ENCODE data around the gene HCFC1R1. TPM values are rescaled to one million over a fixed set of nuclear protein-coding genes. Genes with fewer than 3 reads are reported as not detected.

HCFC1R1 gene
- total RNA-seq, 1 donor from 2014 or later = 68.6 TPM

GRCh38 chr16:3042376-3042775, 18.6 kb upstream of the HCFC1R1 start:
- intact Hi-C loops (cut with DNase I) = no loop called here
- DNase-seq (ENCODE audit: missing footprints) (no peak), ATAC-seq (no peak)

- intact Hi-C loops (cut with DNase I) = no loop called here
- no peak for DNase-seq (ENCODE audit: missing footprints)
- no peak for ATAC-seq
These were observed 15.2 kb upstream of the HCFC1R1 start for GRCh38 chr16:3038896-3039295.

GRCh38 chr16:3038256-3038655, 14.5 kb upstream of the HCFC1R1 start:
- ATAC-seq = no peak
- intact Hi-C loops (cut with DNase I) = no loop called here
- peak; percentile 60 for DNase-seq (ENCODE audit: missing footprints)

GRCh38 chr16:3036726-3037315, 13.1 kb upstream of the HCFC1R1 start, which contains the start of gene BICDL2:
Gene BICDL2, minus strand, starts transcription at chr16:3036944. Its CDS starts 1,448 bp downstream, at chr16:3035496.
- intact Hi-C loops (cut with DNase I) = no loop called here
- no peak for ATAC-seq
- peak; percentile 37 for DNase-seq (ENCODE audit: missing footprints)

GRCh38 chr16:3035972-3036725, 12.4 kb upstream of the HCFC1R1 start:
- intact Hi-C loops (cut with DNase I) = no loop called here
- no peak for ATAC-seq
- DNase-seq (ENCODE audit: missing footprints) = peak; percentile 11

- intact Hi-C loops (cut with DNase I) = no loop called here
- DNase-seq (ENCODE audit: missing footprints) (no peak), ATAC-seq (no peak)
These were observed 11.7 kb upstream of the HCFC1R1 start for GRCh38 chr16:3035289-3035971.

- ATAC-seq (no peak), DNase-seq (ENCODE audit: missing footprints) (no peak)
- intact Hi-C loops (cut with DNase I) = no loop called here
These were observed 8.9 kb upstream of the HCFC1R1 start for GRCh38 chr16:3032624-3033023.

GRCh38 chr16:3030222-3031212, 6.8 kb upstream of the HCFC1R1 start:
- no peak for ATAC-seq
- intact Hi-C loops (cut with DNase I) = no loop called here
- DNase-seq (ENCODE audit: missing footprints) = no peak

- intact Hi-C loops (cut with DNase I) = no loop called here
- ATAC-seq = no peak
- no peak for DNase-seq (ENCODE audit: missing footprints)
These were observed 5.9 kb upstream of the HCFC1R1 start for GRCh38 chr16:3029491-3030221.

GRCh38 chr16:3028716-3029319, 5.1 kb upstream of the HCFC1R1 start:
- ATAC-seq (no peak), DNase-seq (ENCODE audit: missing footprints) (no peak)
- intact Hi-C loops (cut with DNase I) = no loop called here

GRCh38 chr16:3027983-3028715, 4.4 kb upstream of the HCFC1R1 start:
- peak; percentile 36 for ATAC-seq

GRCh38 chr16:3027489-3027795, 3.7 kb upstream of the HCFC1R1 start:
- DNase-seq (ENCODE audit: missing footprints) (no peak), ATAC-seq (no peak)
- intact Hi-C loops (cut with DNase I) = no loop called here

More at GRCh38 chr16:3027983-3028715, 4.4 kb upstream of the HCFC1R1 start:
- peak; percentile 93 for DNase-seq (ENCODE audit: missing footprints)
- intact Hi-C loops (cut with DNase I) = no loop called here

- ATAC-seq (no peak), DNase-seq (ENCODE audit: missing footprints) (no peak)
- intact Hi-C loops (cut with DNase I) = no loop called here
These were observed 3.1 kb upstream of the HCFC1R1 start for GRCh38 chr16:3026609-3027488.

GRCh38 chr16:3026003-3026378, 2.2 kb upstream of the HCFC1R1 start:
- intact Hi-C loops (cut with DNase I) = no loop called here
- DNase-seq (ENCODE audit: missing footprints) (no peak), ATAC-seq (no peak)

- ATAC-seq (no peak), DNase-seq (ENCODE audit: missing footprints) (no peak)
- intact Hi-C loops (cut with DNase I) = no loop called here
These were observed 1.6 kb upstream of the HCFC1R1 start for GRCh38 chr16:3025032-3026002.

- intact Hi-C loops (cut with DNase I) = no loop called here
- ATAC-seq (no peak), DNase-seq (ENCODE audit: missing footprints) (no peak)
These were observed 400 bp downstream of the HCFC1R1 start for GRCh38 chr16:3023415-3023668.
